Upper lobe of left lung (tissue), 6 donors: ENCODE results near the gene NR5A1. TPM values are rescaled to one million over a fixed set of nuclear protein-coding genes. Genes with fewer than 3 reads are reported as not detected.

ENCODE experiments used
- ATAC-seq, 2 donors: fragments of 200-7000 bp; cut with Tn5 transposase; one replicate each; pipeline ENCODE4 v1.9.1; 2022; ENCODE audit warnings: mild to moderate bottlenecking in 2 of 2, moderate library complexity in 2 of 2; ENCODE audit not compliant: low FRiP score in 2 of 2
- DNase-seq, 2 donors: peaks; one replicate each; pipeline ENCODE4 v3.0.0-alpha.2; 2019 to 2020
- H3K27ac ChIP-seq, 4 donors: fragments of 200-600 bp; sonication (generic); one replicate each; pipeline ENCODE4 v1.5.1; 2016 to 2019
- H3K27me3 ChIP-seq, 4 donors: fragments of 200-600 bp; sonication (generic); one replicate each; pipeline ENCODE4 v1.5.1; 2017 to 2019
- H3K36me3 ChIP-seq, 4 donors: fragments of 200-600 bp; sonication (generic); one replicate each; pipeline ENCODE4 v1.5.1; 2016 to 2019
- H3K4me1 ChIP-seq, 4 donors: fragments of 200-600 bp; sonication (generic); one replicate each; pipeline ENCODE4 v1.5.1; 2018 to 2019
- H3K4me3 ChIP-seq, 4 donors: fragments of 200-600 bp; sonication (generic); one replicate each; pipeline ENCODE4 v1.5.1; 2017 to 2019; ENCODE audit warnings: mild to moderate bottlenecking in 2 of 4, moderate library complexity in 1 of 4
- H3K9me3 ChIP-seq, 4 donors: fragments of 200-600 bp; sonication (generic); one replicate each; pipeline ENCODE4 v1.5.1; 2018 to 2019
- EP300 ChIP-seq, 4 donors: sonication (generic); formaldehyde crosslinking; IDR thresholded peaks; one replicate each; pipeline ENCODE4 v1.5.1; 2017; ENCODE audit warnings: antibody characterized with exemption in 4 of 4, control low read depth in 2 of 4
- POLR2A ChIP-seq, 4 donors: fragments of 450-650 bp; IDR thresholded peaks; one replicate each; pipeline ENCODE4 v1.5.1; 2016 to 2017; ENCODE audit warnings: antibody characterized with exemption in 4 of 4, mild to moderate bottlenecking in 2 of 4
- POLR2AphosphoS5 ChIP-seq, 2 donors: sonication (generic); formaldehyde crosslinking; IDR thresholded peaks; one replicate each; pipeline ENCODE4 v1.5.1; 2017; ENCODE audit warnings: antibody characterized with exemption in 2 of 2
- WGBS, 2 donors: methylation state at CpG; one replicate each; pipeline ENCODE4 v1.1.5; 2017 to 2018; 5-methylcytosine and 5-hydroxymethylcytosine counted together
- total RNA-seq, 6 donors: library from RNA; depleted of rRNA in 4 of 6; stranded (reverse); fragments of >200 nt in 4 of 6; gene quantifications; one replicate each; pipeline versions ENCODE4 v1.1.0 to v1.2.1, GENCODE V29; 2016 to 2021
- TF ChIP-seq, protein P1 (sequence below), 6 experiments: fragments of 450-650 bp in 4 of 6; fragments of 200-600 bp in 2 of 6; sonication (generic) in 2 of 6; IDR thresholded peaks; one replicate each; pipeline ENCODE4 v1.5.1; 2016 to 2019; ENCODE audit warnings: antibody characterized with exemption in 6 of 6
- donor health status: DM: no; HTN: no; CAD: no; lungs with moderate emphysema.
- donor health status: DM: no; HTN: yes; CAD: no; lungs with severe emphysema.

Gene NR5A1
- total RNA-seq, 6 donors from 2014 or later, result 0.30 to 0.49 TPM; not detected in 4

DNA sequence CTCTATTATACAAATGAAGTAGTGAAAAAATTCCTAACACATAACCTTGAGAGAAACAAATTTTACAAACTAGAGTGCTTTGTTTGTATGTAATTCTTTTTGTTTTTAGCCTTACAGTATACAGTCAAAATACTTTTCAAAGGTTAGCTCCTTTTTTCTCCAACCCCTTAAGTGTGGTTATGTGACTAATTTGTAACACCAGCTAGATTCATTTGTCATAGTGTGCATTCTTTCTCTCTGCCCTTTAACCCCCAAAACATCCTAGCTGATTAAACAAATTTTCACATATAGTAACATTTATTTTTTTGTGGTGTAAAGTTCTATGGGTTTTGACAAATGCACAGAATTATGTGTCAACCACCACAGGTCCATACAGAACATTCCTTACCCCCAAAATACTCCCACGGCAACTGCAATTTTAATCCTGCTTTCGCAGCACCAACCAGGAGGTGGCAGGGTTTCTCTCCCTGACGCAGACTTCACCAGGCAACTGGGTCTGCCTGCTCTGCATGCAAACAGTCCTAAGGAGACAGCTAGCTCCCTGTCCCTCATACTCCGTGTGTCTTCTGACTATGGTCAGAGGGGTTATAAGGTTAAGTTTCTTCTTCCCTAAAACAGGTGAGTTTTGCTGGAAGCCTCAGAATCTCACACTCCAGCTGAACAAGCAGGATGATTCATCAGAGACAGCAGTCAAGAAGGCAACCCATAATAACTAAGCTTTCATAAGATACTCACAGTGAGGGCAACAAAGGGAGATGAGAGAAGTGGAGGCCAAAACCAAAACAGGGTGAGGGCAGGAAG lies 44.5 kb upstream of the NR5A1 start:
- peak in 1 of 2 donors; percentile 58 for DNase-seq
- no peaks in the 10 kb centered on the region for H3K27me3 ChIP-seq
- ATAC-seq, result peak; percentile 59 to 77
- no peaks in the 10 kb centered on the region for H3K36me3 ChIP-seq
- 19 to 38% methylated on average over 4 of the region's 4 CpGs for WGBS, 2 donors
- H3K4me1 ChIP-seq, result peaks cover 0 to 6% (median 2%) of the 10 kb centered on the region in 4 donors
- no peak overlapping the region for H3K27ac ChIP-seq
- TF ChIP-seq POLR2A (IDR thresholded peaks at IDR 0.05) (no peak), EP300 (IDR thresholded peaks at IDR 0.05) (no peak), POLR2AphosphoS5 (IDR thresholded peaks at IDR 0.05) (no peak)
- TF ChIP-seq, protein P1, sequence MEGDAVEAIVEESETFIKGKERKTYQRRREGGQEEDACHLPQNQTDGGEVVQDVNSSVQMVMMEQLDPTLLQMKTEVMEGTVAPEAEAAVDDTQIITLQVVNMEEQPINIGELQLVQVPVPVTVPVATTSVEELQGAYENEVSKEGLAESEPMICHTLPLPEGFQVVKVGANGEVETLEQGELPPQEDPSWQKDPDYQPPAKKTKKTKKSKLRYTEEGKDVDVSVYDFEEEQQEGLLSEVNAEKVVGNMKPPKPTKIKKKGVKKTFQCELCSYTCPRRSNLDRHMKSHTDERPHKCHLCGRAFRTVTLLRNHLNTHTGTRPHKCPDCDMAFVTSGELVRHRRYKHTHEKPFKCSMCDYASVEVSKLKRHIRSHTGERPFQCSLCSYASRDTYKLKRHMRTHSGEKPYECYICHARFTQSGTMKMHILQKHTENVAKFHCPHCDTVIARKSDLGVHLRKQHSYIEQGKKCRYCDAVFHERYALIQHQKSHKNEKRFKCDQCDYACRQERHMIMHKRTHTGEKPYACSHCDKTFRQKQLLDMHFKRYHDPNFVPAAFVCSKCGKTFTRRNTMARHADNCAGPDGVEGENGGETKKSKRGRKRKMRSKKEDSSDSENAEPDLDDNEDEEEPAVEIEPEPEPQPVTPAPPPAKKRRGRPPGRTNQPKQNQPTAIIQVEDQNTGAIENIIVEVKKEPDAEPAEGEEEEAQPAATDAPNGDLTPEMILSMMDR (IDR thresholded peaks at IDR 0.05), result peak in 4 of 6 experiments; percentile 33 to 54 (median 49)
- H3K4me3 ChIP-seq, result no peak overlapping the region
- no peaks in the 10 kb centered on the region for H3K9me3 ChIP-seq

DNA sequence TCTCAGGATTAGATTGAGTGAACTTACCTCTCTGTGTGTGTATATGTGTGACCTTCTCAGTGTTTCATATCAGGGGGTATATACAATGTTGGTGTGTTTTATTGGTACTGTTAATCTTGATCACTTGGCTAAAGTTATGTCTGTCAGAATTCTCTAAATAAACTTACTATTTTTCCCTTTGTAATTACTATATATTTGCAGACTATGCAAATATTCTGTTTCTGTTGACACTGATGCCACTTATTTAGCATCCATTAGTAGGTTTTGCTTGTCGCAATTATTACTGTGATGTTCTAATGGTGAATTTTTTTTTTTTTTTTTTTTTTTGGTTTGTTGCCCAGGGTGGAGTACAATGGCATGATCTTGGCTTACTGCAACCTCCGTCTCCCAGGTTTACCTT lies 42.9 kb upstream of the NR5A1 start:
- H3K9me3 ChIP-seq, result no peaks in the 10 kb centered on the region
- peaks cover 0 to 6% (median 2%) of the 10 kb centered on the region in 4 donors for H3K4me1 ChIP-seq
- no peak overlapping the region for H3K4me3 ChIP-seq
- H3K36me3 ChIP-seq, result no peaks in the 10 kb centered on the region
- no peaks in the 10 kb centered on the region for H3K27me3 ChIP-seq
- H3K27ac ChIP-seq, result no peak overlapping the region
- WGBS, 2 donors, result 89 to 96% methylated on average over 2 of the region's 2 CpGs
- ATAC-seq (no peak), DNase-seq (no peak)
- no peak for TF ChIP-seq POLR2A (IDR thresholded peaks at IDR 0.05)
- TF ChIP-seq, protein P1 (IDR thresholded peaks at IDR 0.05), result no peak
- no peak for TF ChIP-seq POLR2AphosphoS5 (IDR thresholded peaks at IDR 0.05)
- no peak for TF ChIP-seq EP300 (IDR thresholded peaks at IDR 0.05)

DNA sequence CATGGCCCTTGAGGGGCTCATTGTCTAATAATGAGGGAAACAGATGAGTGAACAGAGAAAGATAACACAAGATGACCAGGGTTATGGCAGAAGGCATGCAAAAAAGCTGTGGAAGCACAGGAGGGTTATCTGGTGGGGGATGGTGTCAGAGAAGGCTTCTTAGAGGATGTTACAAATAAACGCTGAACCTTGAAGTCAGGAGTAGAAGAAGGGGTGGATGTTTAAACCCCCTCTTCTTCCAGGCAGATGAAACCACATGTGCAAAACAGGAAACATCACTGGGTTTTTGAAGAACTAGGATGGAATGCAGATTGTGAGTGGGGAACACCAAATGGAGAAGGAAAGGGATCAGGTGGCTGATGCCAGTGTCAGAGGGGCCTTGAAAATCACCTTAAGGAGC lies 41.8 kb upstream of the NR5A1 start:
- Histone ChIP-seq H3K4me3 (no peak overlapping the region), H3K27me3 (no peaks in the 10 kb centered on the region), H3K27ac (no peak overlapping the region), H3K36me3 (no peaks in the 10 kb centered on the region), H3K9me3 (no peaks in the 10 kb centered on the region), H3K4me1 (peaks cover 0 to 6% (median 2%) of the 10 kb centered on the region in 4 donors)
- DNase-seq (no peak), ATAC-seq (no peak)
- whole genome bisulfite sequencing, 2 donors, result 28% methylated on average over 1 of the region's 1 CpG
- no peak for TF ChIP-seq POLR2AphosphoS5 (IDR thresholded peaks at IDR 0.05)
- no peak for TF ChIP-seq EP300 (IDR thresholded peaks at IDR 0.05)
- TF ChIP-seq, protein P1 (IDR thresholded peaks at IDR 0.05), result no peak
- no peak for TF ChIP-seq POLR2A (IDR thresholded peaks at IDR 0.05)

DNA sequence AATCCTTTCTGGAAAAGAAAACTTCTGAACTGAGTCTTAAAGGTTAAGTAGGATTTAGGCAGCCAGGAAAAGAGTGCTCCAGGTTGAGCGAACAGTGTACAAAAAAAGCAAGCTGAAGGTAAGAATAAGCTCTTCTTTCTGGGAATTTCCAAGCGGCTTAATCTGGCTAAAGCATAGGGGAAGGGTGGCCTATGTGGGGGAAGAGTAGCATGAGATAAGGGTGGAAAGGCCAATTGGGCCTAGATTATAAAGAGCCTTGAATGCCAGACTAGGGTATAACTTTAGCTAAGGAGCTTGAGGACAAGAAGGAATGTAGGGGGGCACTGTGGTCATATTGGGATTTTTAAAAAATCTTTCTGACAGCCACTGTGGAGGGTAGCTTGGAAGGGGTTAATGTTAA lies 37.3 kb upstream of the NR5A1 start:
- TF ChIP-seq EP300 (IDR thresholded peaks at IDR 0.05), result no peak
- TF ChIP-seq, protein P1 (IDR thresholded peaks at IDR 0.05), result no peak
- H3K4me3 ChIP-seq, result no peak overlapping the region
- no peaks in the 10 kb centered on the region for H3K36me3 ChIP-seq
- no peak for ATAC-seq
- WGBS, 2 donors, result 84 to 92% methylated on average over 2 of the region's 2 CpGs
- H3K27ac ChIP-seq, result no peak overlapping the region
- H3K27me3 ChIP-seq, result no peaks in the 10 kb centered on the region
- no peaks in the 10 kb centered on the region for H3K9me3 ChIP-seq
- no peak for DNase-seq
- no peaks in the 10 kb centered on the region for H3K4me1 ChIP-seq

DNA sequence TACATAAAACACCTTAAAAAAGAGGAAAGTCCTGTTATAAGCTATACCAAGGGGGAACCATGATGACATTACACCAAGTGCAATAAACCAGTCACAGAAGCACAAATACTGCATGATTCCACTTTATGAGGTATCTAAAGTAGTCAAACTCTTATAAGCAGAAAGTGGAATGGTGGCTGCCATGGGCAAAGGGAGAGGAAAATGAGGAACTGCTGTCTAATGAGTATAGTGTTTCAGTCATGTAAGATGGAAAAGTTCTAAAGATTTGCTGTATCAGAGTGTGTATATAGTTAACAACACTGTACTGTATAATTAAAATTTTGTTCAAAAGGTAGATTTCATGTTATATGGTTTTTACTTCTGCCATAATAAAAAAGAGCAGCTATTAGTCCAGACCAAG lies 34.6 kb upstream of the NR5A1 start:
- ATAC-seq, result no peak
- DNase-seq, result no peak
- peaks cover 0 to 3% (median 0%) of the 10 kb centered on the region in 4 donors for H3K4me1 ChIP-seq

More for the DNA sequence above, 34.6 kb upstream of the NR5A1 start:
- Histone ChIP-seq H3K27ac (no peak overlapping the region), H3K27me3 (no peaks in the 10 kb centered on the region), H3K4me3 (no peak overlapping the region), H3K9me3 (no peaks in the 10 kb centered on the region), H3K36me3 (no peaks in the 10 kb centered on the region)
- TF ChIP-seq POLR2A (IDR thresholded peaks at IDR 0.05), result no peak
- no peak for TF ChIP-seq EP300 (IDR thresholded peaks at IDR 0.05)
- TF ChIP-seq, protein P1 (IDR thresholded peaks at IDR 0.05), result no peak
- TF ChIP-seq POLR2AphosphoS5 (IDR thresholded peaks at IDR 0.05), result no peak
